ENCODE data around the gene PPFIA2.

PPFIA2 gene

DNA sequence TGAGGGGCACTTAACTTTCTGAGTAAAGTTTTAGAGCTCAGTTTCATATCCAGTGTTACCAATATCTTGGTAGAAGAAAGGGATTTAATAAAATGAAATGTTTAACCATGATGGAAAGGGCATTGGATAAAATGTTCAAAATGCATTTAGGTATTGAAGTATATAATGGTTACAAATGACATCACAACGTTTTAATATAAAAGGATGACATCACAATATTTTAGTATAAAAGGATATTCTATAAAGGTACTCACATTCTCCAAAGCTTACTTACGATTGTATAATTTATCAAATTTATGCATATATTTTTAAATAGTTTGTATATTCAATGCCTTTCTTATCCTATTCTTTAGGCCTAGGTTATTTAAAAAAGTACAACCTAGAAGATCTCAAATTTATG lies 226.1 kb downstream of the PPFIA2 start:
- H3K27ac ChIP-seq (ENCODE audit: low read depth, low read length, poor library complexity, severe bottlenecking), result no peak overlapping the region
- H3K4me3 ChIP-seq (ENCODE audit: low read depth, low read length, poor library complexity, severe bottlenecking), result no peak overlapping the region
- no peaks in the 10 kb centered on the region for H3K9me3 ChIP-seq (ENCODE audit: low read length)
- no peaks in the 10 kb centered on the region for H3K4me1 ChIP-seq (ENCODE audit: insufficient read depth, low read length, severe bottlenecking)
- H3K36me3 ChIP-seq (ENCODE audit: insufficient read depth, low read length), result no peaks in the 10 kb centered on the region
- H3K9me2 ChIP-seq (ENCODE audit: low read depth, low read length), result no peaks in the 10 kb centered on the region
- no peak overlapping the region for H3K9ac ChIP-seq (ENCODE audit: low read length)
- no peak overlapping the region for H2AFZ ChIP-seq (ENCODE audit: low read length)
- H3K4me2 ChIP-seq (ENCODE audit: low read length), result no peak overlapping the region
- H4K20me1 ChIP-seq (ENCODE audit: insufficient read depth, low read length), result no peaks in the 10 kb centered on the region
- TF ChIP-seq, protein P1, sequence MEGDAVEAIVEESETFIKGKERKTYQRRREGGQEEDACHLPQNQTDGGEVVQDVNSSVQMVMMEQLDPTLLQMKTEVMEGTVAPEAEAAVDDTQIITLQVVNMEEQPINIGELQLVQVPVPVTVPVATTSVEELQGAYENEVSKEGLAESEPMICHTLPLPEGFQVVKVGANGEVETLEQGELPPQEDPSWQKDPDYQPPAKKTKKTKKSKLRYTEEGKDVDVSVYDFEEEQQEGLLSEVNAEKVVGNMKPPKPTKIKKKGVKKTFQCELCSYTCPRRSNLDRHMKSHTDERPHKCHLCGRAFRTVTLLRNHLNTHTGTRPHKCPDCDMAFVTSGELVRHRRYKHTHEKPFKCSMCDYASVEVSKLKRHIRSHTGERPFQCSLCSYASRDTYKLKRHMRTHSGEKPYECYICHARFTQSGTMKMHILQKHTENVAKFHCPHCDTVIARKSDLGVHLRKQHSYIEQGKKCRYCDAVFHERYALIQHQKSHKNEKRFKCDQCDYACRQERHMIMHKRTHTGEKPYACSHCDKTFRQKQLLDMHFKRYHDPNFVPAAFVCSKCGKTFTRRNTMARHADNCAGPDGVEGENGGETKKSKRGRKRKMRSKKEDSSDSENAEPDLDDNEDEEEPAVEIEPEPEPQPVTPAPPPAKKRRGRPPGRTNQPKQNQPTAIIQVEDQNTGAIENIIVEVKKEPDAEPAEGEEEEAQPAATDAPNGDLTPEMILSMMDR (IDR thresholded peaks at IDR 0.05; ENCODE audit: low read length), result no peak
- TF ChIP-seq EZH2 (IDR thresholded peaks at IDR 0.05; ENCODE audit: borderline replicate concordance, low read length), result no peak
- H3F3A ChIP-seq (ENCODE audit: insufficient read depth, low read length), result no peaks in the 10 kb centered on the region
- no peaks in the 10 kb centered on the region for H3K27me3 ChIP-seq (ENCODE audit: insufficient read depth, low read length)
- no peaks in the 10 kb centered on the region for H3K79me2 ChIP-seq (ENCODE audit: insufficient read depth, low read length)

GRCh38 chr12:81530352-81530751 lies 228.8 kb downstream of the PPFIA2 start:
- no peak overlapping the region for H3K27ac ChIP-seq (ENCODE audit: low read depth, low read length, poor library complexity, severe bottlenecking)
- no peaks in the 10 kb centered on the region for H3K9me3 ChIP-seq (ENCODE audit: low read length)
- H2AFZ ChIP-seq (ENCODE audit: low read length), result no peak overlapping the region
- H4K20me1 ChIP-seq (ENCODE audit: insufficient read depth, low read length), result no peaks in the 10 kb centered on the region
- no peaks in the 10 kb centered on the region for H3F3A ChIP-seq (ENCODE audit: insufficient read depth, low read length)
- H3K9me2 ChIP-seq (ENCODE audit: low read depth, low read length), result no peaks in the 10 kb centered on the region
- no peak overlapping the region for H3K4me3 ChIP-seq (ENCODE audit: low read depth, low read length, poor library complexity, severe bottlenecking)
- no peaks in the 10 kb centered on the region for H3K27me3 ChIP-seq (ENCODE audit: insufficient read depth, low read length)
- no peak overlapping the region for H3K9ac ChIP-seq (ENCODE audit: low read length)
- H3K36me3 ChIP-seq (ENCODE audit: insufficient read depth, low read length), result no peaks in the 10 kb centered on the region
- no peaks in the 10 kb centered on the region for H3K4me1 ChIP-seq (ENCODE audit: insufficient read depth, low read length, severe bottlenecking)
- TF ChIP-seq EZH2 (IDR thresholded peaks at IDR 0.05; ENCODE audit: borderline replicate concordance, low read length), result no peak
- TF ChIP-seq, protein P1 (IDR thresholded peaks at IDR 0.05; ENCODE audit: low read length), result no peak
- no peak overlapping the region for H3K4me2 ChIP-seq (ENCODE audit: low read length)
- H3K79me2 ChIP-seq (ENCODE audit: insufficient read depth, low read length), result no peaks in the 10 kb centered on the region

GRCh38 chr12:81520064-81520945 lies 238.8 kb downstream of the PPFIA2 start:
- Histone ChIP-seq H3K79me2 (ENCODE audit: insufficient read depth, low read length) (no peaks in the 10 kb centered on the region), H3K4me3 (ENCODE audit: low read depth, low read length, poor library complexity, severe bottlenecking) (peak overlapping the region; percentile 46), H3K36me3 (ENCODE audit: insufficient read depth, low read length) (no peaks in the 10 kb centered on the region), H3K4me1 (ENCODE audit: insufficient read depth, low read length, severe bottlenecking) (peaks cover 13% of the 10 kb centered on the region), H3K9me2 (ENCODE audit: low read depth, low read length) (no peaks in the 10 kb centered on the region), H3K4me2 (ENCODE audit: low read length) (peak overlapping the region; percentile 63), H2AFZ (ENCODE audit: low read length) (peak overlapping the region; percentile 90), H3K27me3 (ENCODE audit: insufficient read depth, low read length) (no peaks in the 10 kb centered on the region), H3K9ac (ENCODE audit: low read length) (no peak overlapping the region), H4K20me1 (ENCODE audit: insufficient read depth, low read length) (no peaks in the 10 kb centered on the region), H3K9me3 (ENCODE audit: low read length) (no peaks in the 10 kb centered on the region), H3F3A (ENCODE audit: insufficient read depth, low read length) (no peaks in the 10 kb centered on the region), H3K27ac (ENCODE audit: low read depth, low read length, poor library complexity, severe bottlenecking) (peak overlapping the region; percentile 58)
- TF ChIP-seq EZH2 (IDR thresholded peaks at IDR 0.05; ENCODE audit: borderline replicate concordance, low read length), result no peak
- TF ChIP-seq, protein P1 (IDR thresholded peaks at IDR 0.05; ENCODE audit: low read length), result no peak
